Fibroblast of villous mesenchyme (primary cell): Measurements from ENCODE around the gene HABP4. TPM values are rescaled to one million over a fixed set of nuclear protein-coding genes. Genes with fewer than 3 reads are reported as not detected.
A peak's percentile ranks its signal among the peaks of the same experiment; 100 is the strongest.

ENCODE experiments used
- DNase-seq: peaks from one replicate; pipeline ENCODE4 v3.0.0-alpha.2; 2010; ENCODE audit warnings: low read depth
- H3K4me3 ChIP-seq: 2 replicates; pipeline ENCODE4 v1.5.1; 2011; ENCODE audit warnings: low read depth, mild to moderate bottlenecking, low read length
- CTCF ChIP-seq: IDR thresholded peaks from 2 replicates; pipeline ENCODE4 v1.5.1; 2012; ENCODE audit warnings: low read depth, mild to moderate bottlenecking, low read length; ENCODE audit not compliant: insufficient read depth
- total RNA-seq: library from RNA; depleted of rRNA; stranded (reverse); fragments of >200 nt; gene quantifications from 2 replicates; pipeline ENCODE4 v1.2.3, GENCODE V29; 2012

Gene HABP4
- total RNA-seq, 1 donor, result 9.9 TPM

- peak overlapping the region; percentile 92 for H3K4me3 ChIP-seq
- peak; percentile 82 for DNase-seq
- TF ChIP-seq CTCF, result peak; percentile 10
Observed at GRCh38 chr9:96417051-96417586, 32.9 kb upstream of the HABP4 start.

GRCh38 chr9:96417661-96418082, 32.3 kb upstream of the HABP4 start:
- TF ChIP-seq CTCF, result no peak
- H3K4me3 ChIP-seq, result peak overlapping the region; percentile 92
- DNase-seq, result no peak

DNA sequence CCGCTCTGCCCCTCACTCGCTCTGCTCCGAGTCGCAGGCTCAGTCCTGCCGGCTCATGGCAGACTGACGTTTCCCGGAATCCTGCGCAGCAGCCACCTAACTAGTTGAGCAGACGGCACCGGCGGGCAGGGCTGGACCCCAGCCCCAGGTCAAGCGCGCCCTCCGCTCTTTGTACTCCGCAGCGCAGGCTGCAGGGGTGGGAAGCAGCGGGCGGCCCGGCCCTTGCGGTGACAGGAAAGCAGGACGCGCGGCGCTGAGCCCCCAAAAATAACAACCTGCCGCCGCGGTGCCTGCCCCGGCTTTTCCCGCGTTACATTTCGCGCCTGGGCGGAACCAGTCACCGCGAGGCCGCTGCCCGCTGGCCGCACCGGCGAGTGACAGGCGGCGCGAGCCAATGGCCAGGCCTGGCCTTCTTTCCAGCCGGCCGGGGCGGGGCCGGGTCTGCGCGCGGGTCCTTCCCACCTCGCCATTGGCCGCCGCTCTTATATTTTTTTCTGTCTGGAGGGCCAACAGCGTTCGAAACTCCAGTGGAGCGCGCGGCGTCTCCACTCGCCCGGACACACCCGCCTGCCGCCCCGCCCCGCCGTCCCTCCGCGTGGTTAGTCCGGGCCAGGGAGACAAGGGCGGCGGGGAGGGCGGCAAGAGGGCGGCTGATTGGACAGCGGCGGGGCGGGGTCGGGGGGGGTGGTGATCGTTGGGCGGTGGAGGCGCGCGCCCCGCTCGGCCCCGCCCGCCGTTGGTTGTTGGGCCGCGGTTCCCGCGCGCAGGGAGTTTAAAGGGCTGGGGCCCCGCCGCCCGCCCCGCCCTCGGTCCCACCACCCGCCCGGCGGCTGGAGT, 31.7 kb upstream of the HABP4 start, which contains the start of gene ZNF367:
TSS of gene ZNF367 (minus strand) at position 288 of the 837 bp plus-strand sequence. CDS start 338 bp downstream, outside the sequence.
- DNase-seq, result peak; percentile 99
- TF ChIP-seq CTCF, result no peak

DNA sequence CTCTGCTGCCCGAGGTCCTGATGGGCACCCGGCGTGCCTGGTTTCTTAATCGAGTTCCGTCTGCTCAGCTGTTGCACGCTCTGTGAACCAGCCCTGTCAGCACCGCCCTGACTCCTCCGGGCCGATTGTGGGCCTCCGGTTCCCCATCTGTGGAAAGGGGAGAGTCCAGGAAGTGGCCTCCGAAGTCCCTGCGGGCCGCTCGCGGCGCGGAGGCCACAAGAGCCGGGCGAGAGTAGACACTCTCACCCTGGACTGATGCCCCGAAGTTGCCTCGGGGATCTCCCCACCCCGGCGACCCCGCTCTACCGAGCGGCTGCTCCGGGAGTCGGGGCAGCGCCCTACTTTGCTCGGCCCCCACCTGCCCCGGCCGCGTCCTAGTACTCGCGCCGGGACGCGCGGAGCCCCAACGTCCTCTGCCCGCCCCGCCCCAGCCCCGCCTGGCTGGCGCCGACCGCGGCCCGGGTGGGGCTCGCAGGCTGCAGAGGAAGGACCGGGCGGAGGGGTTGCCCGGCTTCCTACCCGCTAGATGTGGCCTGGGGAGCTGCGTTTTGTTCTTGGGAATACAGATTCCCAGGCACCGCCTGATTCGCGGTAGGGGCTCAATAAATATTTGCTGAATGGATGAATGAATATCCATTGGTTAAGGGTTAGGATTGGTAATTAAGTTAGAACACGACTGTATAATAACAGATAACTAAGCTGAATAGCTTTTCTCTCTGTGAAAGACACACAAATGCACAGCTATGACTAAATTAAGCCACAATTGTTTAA, 30.9 kb upstream of the HABP4 start:
- H3K4me3 ChIP-seq, result peak overlapping the region; percentile 84
- no peak for TF ChIP-seq CTCF
- peak; percentile 42 for DNase-seq

More for the DNA sequence above, 31.7 kb upstream of the HABP4 start, which contains the start of gene ZNF367:
- peak within 1 kb of the TSS; percentile 92 for H3K4me3 ChIP-seq

DNA sequence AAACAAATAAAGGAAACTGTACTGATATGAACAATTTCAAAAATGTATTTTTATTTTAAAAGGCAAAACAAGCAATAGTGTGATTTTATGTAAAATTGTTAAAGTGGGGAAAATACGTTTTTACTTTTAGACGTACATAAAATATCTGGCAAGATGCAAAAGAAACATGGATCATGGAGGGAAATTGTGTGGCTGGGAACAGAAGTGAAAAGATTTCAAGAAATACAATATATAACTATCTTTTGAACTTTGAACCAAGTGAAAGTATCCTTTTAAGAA, 30.3 kb upstream of the HABP4 start:
- peak overlapping the region; percentile 84 for H3K4me3 ChIP-seq
- TF ChIP-seq CTCF, result no peak
- no peak for DNase-seq

GRCh38 chr9:96420468-96421219, 29.3 kb upstream of the HABP4 start:
- no peak for TF ChIP-seq CTCF
- H3K4me3 ChIP-seq, result no peak overlapping the region
- DNase-seq, result peak; percentile 72
